Bronchial epithelial cell (primary cell): ENCODE results near the gene GOLGA8Q. TPM values are rescaled to one million over a fixed set of nuclear protein-coding genes. Genes with fewer than 3 reads are reported as not detected.

Experiments used
- total RNA-seq: library from RNA; depleted of rRNA; stranded (reverse); fragments of >200 nt; gene quantifications from 2 replicates; pipeline ENCODE4 v1.2.1, GENCODE V29; 2014

The GOLGA8Q gene
- total RNA-seq, 1 donor from 2014 or later, result 0.79 TPM

Other genes starting within 250 kb of the GOLGA8Q start
- gene CHRFAM7A, start 158.5 kb upstream of the GOLGA8Q start, total RNA-seq, result under 0.01 and 0.51 TPM in 2 replicates
- 0.53 and 2.8 TPM in 2 replicates for gene GOLGA8R, start 137.8 kb upstream of the GOLGA8Q start, total RNA-seq
- gene GOLGA8H, start 52.0 kb downstream of the GOLGA8Q start, total RNA-seq, result 0.13 TPM in 1 of 2 replicates, not detected in the other